ENCODE data around the gene GNG8.

DNA sequence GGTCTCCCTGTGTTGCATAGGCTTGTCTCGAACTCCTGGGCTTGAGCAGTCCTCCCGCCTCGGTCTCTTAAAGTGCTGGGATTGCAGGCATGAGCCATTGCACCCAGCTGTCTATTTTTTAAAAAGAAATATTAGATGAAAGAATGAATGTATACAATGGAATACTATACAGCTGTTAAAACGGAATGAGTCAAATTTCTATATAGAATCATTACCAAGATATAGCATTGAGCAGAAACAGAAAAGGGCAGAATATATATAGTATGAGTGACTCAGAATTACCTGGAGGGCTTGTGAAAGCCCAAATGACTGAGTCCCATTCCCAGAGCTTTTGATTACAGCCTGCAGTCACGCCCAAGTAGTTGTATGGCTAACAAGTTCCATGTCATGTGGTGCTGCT lies 20.5 kb upstream of the GNG8 start:
- TF ChIP-seq POLR2AphosphoS5 (IDR thresholded peaks at IDR 0.05) (no peak), POLR2A (IDR thresholded peaks at IDR 0.05) (no peak)
- TF ChIP-seq, protein P1, sequence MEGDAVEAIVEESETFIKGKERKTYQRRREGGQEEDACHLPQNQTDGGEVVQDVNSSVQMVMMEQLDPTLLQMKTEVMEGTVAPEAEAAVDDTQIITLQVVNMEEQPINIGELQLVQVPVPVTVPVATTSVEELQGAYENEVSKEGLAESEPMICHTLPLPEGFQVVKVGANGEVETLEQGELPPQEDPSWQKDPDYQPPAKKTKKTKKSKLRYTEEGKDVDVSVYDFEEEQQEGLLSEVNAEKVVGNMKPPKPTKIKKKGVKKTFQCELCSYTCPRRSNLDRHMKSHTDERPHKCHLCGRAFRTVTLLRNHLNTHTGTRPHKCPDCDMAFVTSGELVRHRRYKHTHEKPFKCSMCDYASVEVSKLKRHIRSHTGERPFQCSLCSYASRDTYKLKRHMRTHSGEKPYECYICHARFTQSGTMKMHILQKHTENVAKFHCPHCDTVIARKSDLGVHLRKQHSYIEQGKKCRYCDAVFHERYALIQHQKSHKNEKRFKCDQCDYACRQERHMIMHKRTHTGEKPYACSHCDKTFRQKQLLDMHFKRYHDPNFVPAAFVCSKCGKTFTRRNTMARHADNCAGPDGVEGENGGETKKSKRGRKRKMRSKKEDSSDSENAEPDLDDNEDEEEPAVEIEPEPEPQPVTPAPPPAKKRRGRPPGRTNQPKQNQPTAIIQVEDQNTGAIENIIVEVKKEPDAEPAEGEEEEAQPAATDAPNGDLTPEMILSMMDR (IDR thresholded peaks at IDR 0.05): no peak
